OCI-LY3 (cell line): ENCODE results near the gene ANKRD18B.
"Not testable (repeated sequence)": the region's sequence is repeated elsewhere in the genome, so short reads cannot be mapped to it uniquely, and the experiment has no call there.

ENCODE experiments used
- EZH2phosphoT487 ChIP-seq: fragments of 200-600 bp; shearing (Covaris generic); IDR thresholded peaks from 2 replicates; pipeline ENCODE4 v1.6.1; 2018; ENCODE audit warnings: antibody characterized with exemption, mixed run types, low read depth
- TF ChIP-seq, protein P1 (sequence below): fragments of 200-600, 300-600 bp; sonication (generic); IDR thresholded peaks from 2 replicates; pipeline ENCODE4 v1.5.1; 2014; ENCODE audit warnings: antibody characterized with exemption, low read length, low read depth

DNA sequence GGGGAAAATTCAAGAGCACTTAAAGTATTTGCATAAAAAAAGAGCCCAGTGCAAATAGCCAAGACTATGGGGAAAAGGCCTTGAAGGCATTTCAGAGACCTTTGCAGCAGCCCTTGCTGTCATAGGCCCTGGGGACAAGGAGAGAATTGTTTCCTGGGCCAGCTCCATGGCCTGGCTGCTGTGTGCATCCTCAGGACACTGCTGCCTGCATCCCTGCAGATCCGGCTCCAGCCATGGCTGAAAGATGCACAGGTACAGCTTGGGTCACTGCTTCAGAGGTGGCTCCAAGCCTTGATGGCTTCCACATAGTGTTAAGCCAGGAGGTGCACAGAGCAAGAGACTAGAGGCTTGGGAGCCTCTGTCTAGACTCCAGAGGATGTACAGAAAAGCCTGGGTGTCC is 55.9 kb downstream of the ANKRD18B start:
- TF ChIP-seq, protein P1, sequence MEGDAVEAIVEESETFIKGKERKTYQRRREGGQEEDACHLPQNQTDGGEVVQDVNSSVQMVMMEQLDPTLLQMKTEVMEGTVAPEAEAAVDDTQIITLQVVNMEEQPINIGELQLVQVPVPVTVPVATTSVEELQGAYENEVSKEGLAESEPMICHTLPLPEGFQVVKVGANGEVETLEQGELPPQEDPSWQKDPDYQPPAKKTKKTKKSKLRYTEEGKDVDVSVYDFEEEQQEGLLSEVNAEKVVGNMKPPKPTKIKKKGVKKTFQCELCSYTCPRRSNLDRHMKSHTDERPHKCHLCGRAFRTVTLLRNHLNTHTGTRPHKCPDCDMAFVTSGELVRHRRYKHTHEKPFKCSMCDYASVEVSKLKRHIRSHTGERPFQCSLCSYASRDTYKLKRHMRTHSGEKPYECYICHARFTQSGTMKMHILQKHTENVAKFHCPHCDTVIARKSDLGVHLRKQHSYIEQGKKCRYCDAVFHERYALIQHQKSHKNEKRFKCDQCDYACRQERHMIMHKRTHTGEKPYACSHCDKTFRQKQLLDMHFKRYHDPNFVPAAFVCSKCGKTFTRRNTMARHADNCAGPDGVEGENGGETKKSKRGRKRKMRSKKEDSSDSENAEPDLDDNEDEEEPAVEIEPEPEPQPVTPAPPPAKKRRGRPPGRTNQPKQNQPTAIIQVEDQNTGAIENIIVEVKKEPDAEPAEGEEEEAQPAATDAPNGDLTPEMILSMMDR = not testable (repeated sequence)
- not testable (repeated sequence) for TF ChIP-seq EZH2phosphoT487
